HCT116 (cell line): ENCODE data around the gene ADCY2. TPM values are rescaled to one million over a fixed set of nuclear protein-coding genes. Genes with fewer than 3 reads are reported as not detected.

Experiments
- ATAC-seq: fragments of 200-7000 bp; cut with Tn5 transposase; 2 replicates; pipeline ENCODE4 v1.9.1; 2020; ENCODE audit warnings: mild to moderate bottlenecking, moderate library complexity
- BruUV-seq: library from RNA; stranded (reverse); fragments of 400-500 nt; replicated peaks from 2 replicates; lab custom pipeline; 2021; lab: Mats Ljungman, UMichigan
- CTCF ChIA-PET: fragments of 300-600 bp; sonication (Branson Sonifier 250); formaldehyde crosslinking; loops from one replicate; lab custom pipeline; 2021; ENCODE audit warnings: antibody characterized with exemption; lab: Charles Lee
- POLR2A ChIA-PET: fragments of 300-600, 350-600 bp; sonication (Branson Sonifier 250); formaldehyde crosslinking; loops from one replicate; lab custom pipeline; 2021; ENCODE audit warnings: antibody characterized with exemption; lab: Charles Lee
- RAD21 ChIA-PET, 2 experiments: fragments of 300-600 bp; sonication (Branson Sonifier 250); formaldehyde crosslinking; loops; one replicate each; lab custom pipeline; 2023; ENCODE audit warnings: low total read pairs in 2 of 2; ENCODE audit not compliant: uncharacterized antibody in 2 of 2, unreplicated experiment in 2 of 2, low non-redundant PET in 1 of 2; lab: Charles Lee
- DNase-seq: peaks from one replicate; pipeline ENCODE4 v3.0.0-alpha.2; 2010; ENCODE audit warnings: low read depth, low spot score
- H2AFZ ChIP-seq: fragments of 200-600 bp; shearing (Covaris generic), sonication (generic); 2 replicates; pipeline ENCODE4 v1.6.1; 2017; ENCODE audit warnings: low read depth, mixed run types, mixed read lengths, antibody characterized with exemption, low read length; ENCODE audit not compliant: poor library complexity, severe bottlenecking
- H3K27ac ChIP-seq: 2 replicates; pipeline ENCODE4 v1.5.1; 2012; ENCODE audit warnings: low read depth, low read length
- H3K27me3 ChIP-seq: fragments of 200-600 bp; sonication (generic); 2 replicates; pipeline ENCODE4 v1.6.1; 2016; ENCODE audit warnings: mixed run types, low read length, mixed read lengths; ENCODE audit not compliant: insufficient read depth
- H3K36me3 ChIP-seq, 2 experiments: fragments of 200-500 bp in 1 of 2; fragments of 200-600 bp in 1 of 2; sonication (Bioruptor generic) in 1 of 2; sonication (generic) in 1 of 2; 2 replicates each; pipeline versions ENCODE4 v1.5.1 to v1.6.1; 2014 to 2016; ENCODE audit warnings: low read length in 2 of 2, inconsistent platforms in 1 of 2, mixed read lengths in 1 of 2, mixed run types in 1 of 2; ENCODE audit not compliant: insufficient read depth in 2 of 2, control insufficient read depth in 1 of 2
- H3K4me1 ChIP-seq, 2 experiments: fragments of 200-600 bp in 1 of 2; sonication (generic) in 1 of 2; 2 replicates each; pipeline versions ENCODE4 v1.5.1 to v1.6.1; 2012 to 2017; ENCODE audit warnings: low read length in 2 of 2, inconsistent platforms in 1 of 2, mild to moderate bottlenecking in 1 of 2, mixed read lengths in 1 of 2, mixed run types in 1 of 2, moderate library complexity in 1 of 2; ENCODE audit not compliant: insufficient read depth in 2 of 2, control insufficient read depth in 1 of 2
- H3K4me2 ChIP-seq: fragments of 200-600 bp; sonication (generic); 2 replicates; pipeline ENCODE4 v1.6.1; 2017; ENCODE audit warnings: mixed run types, low read length, mixed read lengths
- H3K4me3 ChIP-seq, 2 experiments: fragments of 200-600 bp in 1 of 2; sonication (generic) in 1 of 2; replicated peaks in 1 of 2; 2 replicates each; pipeline ENCODE4 v1.5.1; 2011 to 2016; ENCODE audit warnings: low read length in 2 of 2, control low read depth in 1 of 2, low read depth in 1 of 2, mild to moderate bottlenecking in 1 of 2, mixed read lengths in 1 of 2, mixed run types in 1 of 2
- H3K79me2 ChIP-seq: fragments of 200-600 bp; sonication (generic); 2 replicates; pipeline ENCODE4 v1.6.1; 2017; ENCODE audit warnings: mild to moderate bottlenecking, mixed run types, low read length, moderate library complexity, mixed read lengths; ENCODE audit not compliant: insufficient read depth
- H3K9ac ChIP-seq: fragments of 200-600 bp; sonication (generic); 2 replicates; pipeline ENCODE4 v1.6.1; 2016; ENCODE audit warnings: low read length, mixed read lengths
- H3K9me2 ChIP-seq: fragments of 200-600 bp; sonication (generic), shearing (Covaris generic); 2 replicates; pipeline ENCODE4 v1.6.1; 2017; ENCODE audit warnings: mixed run types, mild to moderate bottlenecking, moderate library complexity; ENCODE audit not compliant: insufficient read depth
- H3K9me3 ChIP-seq, 2 experiments: fragments of 200-500 bp in 1 of 2; fragments of 200-600 bp in 1 of 2; sonication (Bioruptor generic) in 1 of 2; sonication (generic) in 1 of 2; 2 replicates each; pipeline ENCODE4 v1.6.1; 2014 to 2017; ENCODE audit warnings: low read length in 2 of 2, mixed read lengths in 2 of 2, inconsistent platforms in 1 of 2, low read depth in 1 of 2, mild to moderate bottlenecking in 1 of 2, mixed run types in 1 of 2, moderate library complexity in 1 of 2; ENCODE audit not compliant: control insufficient read depth in 1 of 2, insufficient read depth in 1 of 2
- H4K20me1 ChIP-seq: fragments of 200-600 bp; sonication (generic), shearing (Covaris generic); 2 replicates; pipeline ENCODE4 v1.6.1; 2017; ENCODE audit warnings: mixed run types, mild to moderate bottlenecking, moderate library complexity; ENCODE audit not compliant: insufficient read depth
- CEBPB ChIP-seq: IDR thresholded peaks from 2 replicates; pipeline ENCODE4 v1.6.1; 2012; ENCODE audit warnings: low read depth
- ELF1 ChIP-seq: IDR thresholded peaks from 2 replicates; pipeline ENCODE4 v1.6.1; 2012; ENCODE audit warnings: low read depth, borderline replicate concordance
- EZH2phosphoT487 ChIP-seq: fragments of 200-600 bp; IDR thresholded peaks from 2 replicates; pipeline ENCODE4 v1.6.1; 2018; ENCODE audit warnings: antibody characterized with exemption, borderline replicate concordance
- FOSL1 ChIP-seq: IDR thresholded peaks from 2 replicates; pipeline ENCODE4 v1.6.1; 2012; ENCODE audit warnings: low read depth
- MAX ChIP-seq: IDR thresholded peaks from 2 replicates; pipeline ENCODE4 v1.6.1; 2012
- POLR2AphosphoS5 ChIP-seq: IDR thresholded peaks from 2 replicates; pipeline ENCODE4 v1.6.1; 2011; ENCODE audit warnings: mild to moderate bottlenecking, low read depth, low read length, moderate library complexity
- REST ChIP-seq: IDR thresholded peaks from 2 replicates; pipeline ENCODE4 v1.6.1; 2012; ENCODE audit warnings: low read depth
- SIN3A ChIP-seq: IDR thresholded peaks from 2 replicates; pipeline ENCODE4 v1.6.1; 2012; ENCODE audit warnings: low read depth
- SRF ChIP-seq: IDR thresholded peaks from 2 replicates; pipeline ENCODE4 v1.6.1; 2012; ENCODE audit warnings: low read depth
- TCF7L2 ChIP-seq: IDR thresholded peaks from 2 replicates; pipeline ENCODE4 v1.7.0; 2011; ENCODE audit warnings: borderline replicate concordance, inconsistent platforms; ENCODE audit not compliant: insufficient read depth, insufficient read length; ENCODE audit errors: extremely low read depth
- intact Hi-C: fragments of 100-400 bp; cut with micrococcal nuclease; formaldehyde crosslinking; loops from 2 replicates; pipeline ENCODE4 v1.10.0; 2022
- total RNA-seq: library from RNA; stranded (reverse); gene quantifications from one replicate; pipeline ENCODE4 v1.2.1, GENCODE V29; 2021; ENCODE audit not compliant: unreplicated experiment
- TF ChIP-seq, protein P1 (sequence below), 3 experiments: fragments of 200-600 bp in 1 of 3; sonication (generic) in 1 of 3; IDR thresholded peaks in 2 of 3; conservative IDR thresholded peaks in 1 of 3; 2 replicates each; pipeline ENCODE4 v1.5.1; 2012 to 2017; ENCODE audit warnings: low read depth in 2 of 3, low read length in 2 of 3, antibody characterized with exemption in 1 of 3, borderline replicate concordance in 1 of 3, control low read depth in 1 of 3, mild to moderate bottlenecking in 1 of 3, mixed read lengths in 1 of 3, mixed run types in 1 of 3, moderate library complexity in 1 of 3; ENCODE audit not compliant: insufficient read depth in 1 of 3

The ADCY2 gene
- total RNA-seq, 1 experiment from 2014 or later = 0.15 TPM

DNA sequence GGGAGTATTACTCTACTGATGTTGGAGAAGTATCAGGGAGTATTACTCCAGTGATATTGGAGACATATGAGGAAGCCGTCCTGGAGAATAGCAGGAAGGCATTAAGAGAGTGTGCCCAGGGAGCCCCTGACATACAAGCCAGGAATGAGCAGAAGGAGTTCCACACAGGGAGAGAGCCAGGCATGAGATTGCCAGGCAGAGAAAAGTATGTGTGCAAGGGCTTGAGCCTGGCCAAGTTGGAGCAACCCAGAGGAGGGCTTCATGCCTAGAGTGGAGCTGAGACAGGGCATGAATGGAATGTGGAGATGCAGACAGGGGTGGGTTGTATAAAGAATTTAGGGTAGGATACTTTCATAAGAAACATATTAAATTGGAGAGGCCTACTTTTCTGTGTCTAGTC, 213.8 kb downstream of the ADCY2 start:
- Histone ChIP-seq H3K4me2 (no peak overlapping the region), H3K79me2 (no peaks in the 10 kb centered on the region), H3K4me1 (no peaks in the 10 kb centered on the region), H2AFZ (no peak overlapping the region), H3K4me3 (no peak overlapping the region), H3K27me3 (no peaks in the 10 kb centered on the region), H3K9me3 (peaks cover 5 to 11% of the 10 kb centered on the region in 2 experiments; a peak in 2 of 4 replicates), H3K9me2 (no peaks in the 10 kb centered on the region), H3K9ac (no peak overlapping the region), H3K36me3 (no peaks in the 10 kb centered on the region), H4K20me1 (no peaks in the 10 kb centered on the region), H3K27ac (no peak overlapping the region)
- ATAC-seq (no peak), DNase-seq (no peak)
- intact Hi-C loops = no loop called here
- no TSS peak for BruUV-seq
- POLR2A ChIA-PET = no interaction called here
- CTCF ChIA-PET = no interaction called here
- RAD21 ChIA-PET = no interaction called here
- TF ChIP-seq MAX = no peak
- no peak for TF ChIP-seq SRF
- TF ChIP-seq EZH2phosphoT487 = no peak
- TF ChIP-seq REST = no peak
- no peak for TF ChIP-seq ELF1
- no peak for TF ChIP-seq TCF7L2
- no peak for TF ChIP-seq POLR2AphosphoS5
- no peak for TF ChIP-seq FOSL1
- TF ChIP-seq CEBPB = no peak
- TF ChIP-seq, protein P1, sequence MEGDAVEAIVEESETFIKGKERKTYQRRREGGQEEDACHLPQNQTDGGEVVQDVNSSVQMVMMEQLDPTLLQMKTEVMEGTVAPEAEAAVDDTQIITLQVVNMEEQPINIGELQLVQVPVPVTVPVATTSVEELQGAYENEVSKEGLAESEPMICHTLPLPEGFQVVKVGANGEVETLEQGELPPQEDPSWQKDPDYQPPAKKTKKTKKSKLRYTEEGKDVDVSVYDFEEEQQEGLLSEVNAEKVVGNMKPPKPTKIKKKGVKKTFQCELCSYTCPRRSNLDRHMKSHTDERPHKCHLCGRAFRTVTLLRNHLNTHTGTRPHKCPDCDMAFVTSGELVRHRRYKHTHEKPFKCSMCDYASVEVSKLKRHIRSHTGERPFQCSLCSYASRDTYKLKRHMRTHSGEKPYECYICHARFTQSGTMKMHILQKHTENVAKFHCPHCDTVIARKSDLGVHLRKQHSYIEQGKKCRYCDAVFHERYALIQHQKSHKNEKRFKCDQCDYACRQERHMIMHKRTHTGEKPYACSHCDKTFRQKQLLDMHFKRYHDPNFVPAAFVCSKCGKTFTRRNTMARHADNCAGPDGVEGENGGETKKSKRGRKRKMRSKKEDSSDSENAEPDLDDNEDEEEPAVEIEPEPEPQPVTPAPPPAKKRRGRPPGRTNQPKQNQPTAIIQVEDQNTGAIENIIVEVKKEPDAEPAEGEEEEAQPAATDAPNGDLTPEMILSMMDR (IDR thresholded peaks at IDR 0.05 in 2 of 3, conservative IDR thresholded peaks at IDR 0.05 in 1 of 3; ENCODE audit: borderline replicate concordance in 1 of 3, insufficient read depth in 1 of 3, low read depth in 2 of 3, low read length in 2 of 3) = no peak
- TF ChIP-seq SIN3A = no peak
